WI38 (cell line): Measurements from ENCODE around the gene DIO3.
"Not testable (repeated sequence)": the region's sequence is repeated elsewhere in the genome, so short reads cannot be mapped to it uniquely, and the experiment has no call there.

Experiments
- H3K4me3 ChIP-seq: 2 replicates; pipeline ENCODE4 v1.5.1; 2011; ENCODE audit warnings: low read depth, mild to moderate bottlenecking, control low read depth, low read length
- CTCF ChIP-seq: IDR thresholded peaks from 2 replicates; pipeline ENCODE4 v1.5.1; 2012; ENCODE audit warnings: low read depth, mild to moderate bottlenecking, control low read depth, low read length

Gene DIO3

GRCh38 chr14:101549154-101549553 lies 12.1 kb upstream of the DIO3 start:
- no peak overlapping the region for H3K4me3 ChIP-seq
- TF ChIP-seq CTCF: no peak

GRCh38 chr14:101550202-101550912 lies 10.9 kb upstream of the DIO3 start:
- not testable (repeated sequence) for H3K4me3 ChIP-seq

- no peak overlapping the region for H3K4me3 ChIP-seq
- no peak for TF ChIP-seq CTCF
These were observed 9.3 kb upstream of the DIO3 start for GRCh38 chr14:101551729-101552595.

GRCh38 chr14:101552786-101553231 lies 8.5 kb upstream of the DIO3 start:
- H3K4me3 ChIP-seq: no peak overlapping the region
- no peak for TF ChIP-seq CTCF

GRCh38 chr14:101553393-101553792 lies 7.9 kb upstream of the DIO3 start:
- no peak for TF ChIP-seq CTCF

GRCh38 chr14:101553931-101554330 lies 7.4 kb upstream of the DIO3 start:
- TF ChIP-seq CTCF: no peak

More at GRCh38 chr14:101553393-101553792, 7.9 kb upstream of the DIO3 start:
- H3K4me3 ChIP-seq: no peak overlapping the region

GRCh38 chr14:101554991-101555668 lies 6.2 kb upstream of the DIO3 start:
- no peak for TF ChIP-seq CTCF
- no peak overlapping the region for H3K4me3 ChIP-seq

More at GRCh38 chr14:101553931-101554330, 7.4 kb upstream of the DIO3 start:
- no peak overlapping the region for H3K4me3 ChIP-seq

- H3K4me3 ChIP-seq: not testable (repeated sequence)
These were observed 5.6 kb upstream of the DIO3 start for GRCh38 chr14:101555669-101556043.
